Esophagus muscularis mucosa (tissue), 4 donors: Measurements from ENCODE around the gene TMEM117. TPM values are rescaled to one million over a fixed set of nuclear protein-coding genes. Genes with fewer than 3 reads are reported as not detected.
"Not testable (repeated sequence)": the region's sequence is repeated elsewhere in the genome, so short reads cannot be mapped to it uniquely, and the experiment has no call there.

ENCODE experiments used
- DNase-seq: peaks from one replicate; pipeline ENCODE4 v3.0.0-alpha.2; 2017; ENCODE audit errors: extremely low spot score
- H3K27ac ChIP-seq, 4 donors: fragments of 200-600 bp; sonication (generic); replicated peaks in 1 of 4; 1 replicate in 3 of 4; 2 replicates in 1 of 4; pipeline ENCODE4 v1.5.1; 2016 to 2019; ENCODE audit warnings: mild to moderate bottlenecking in 1 of 4
- H3K27me3 ChIP-seq, 4 donors: fragments of 200-600 bp; sonication (generic); one replicate each; pipeline versions ENCODE4 v1.5.1 to v1.6.0; 2016 to 2019
- H3K36me3 ChIP-seq, 4 donors: fragments of 200-600 bp; sonication (generic); one replicate each; pipeline ENCODE4 v1.5.1; 2016 to 2019
- H3K4me1 ChIP-seq, 4 donors: fragments of 200-600 bp; sonication (generic); one replicate each; pipeline ENCODE4 v1.5.1; 2016 to 2019
- H3K4me3 ChIP-seq, 4 donors: fragments of 200-600 bp; sonication (generic); 1 replicate in 2 of 4; 2 replicates in 2 of 4; pipeline ENCODE4 v1.5.1; 2016 to 2019; ENCODE audit warnings: mild to moderate bottlenecking in 4 of 4, moderate library complexity in 1 of 4
- H3K9me3 ChIP-seq, 4 donors: fragments of 200-600 bp; sonication (generic); 1 replicate in 3 of 4; 2 replicates in 1 of 4; pipeline ENCODE4 v1.5.1; 2016 to 2019
- CTCF ChIP-seq, 3 experiments: fragments of 200-600 bp in 2 of 3; fragments of 450-650 bp in 1 of 3; sonication (generic) in 2 of 3; IDR thresholded peaks; one replicate each; pipeline ENCODE4 v1.5.1; 2017 to 2019; ENCODE audit warnings: antibody characterized with exemption in 3 of 3, mild to moderate bottlenecking in 2 of 3, moderate library complexity in 1 of 3
- EP300 ChIP-seq: sonication (generic); formaldehyde crosslinking; IDR thresholded peaks from one replicate; pipeline ENCODE4 v1.6.1; 2017; ENCODE audit warnings: antibody characterized with exemption
- POLR2A ChIP-seq: fragments of 450-650 bp; IDR thresholded peaks from one replicate; pipeline ENCODE4 v1.6.1; 2017; ENCODE audit warnings: antibody characterized with exemption, moderate library complexity, mild to moderate bottlenecking, low read depth
- POLR2AphosphoS5 ChIP-seq, 2 donors: sonication (generic); formaldehyde crosslinking; IDR thresholded peaks; one replicate each; pipeline ENCODE4 v1.6.1; 2017; ENCODE audit warnings: antibody characterized with exemption in 2 of 2
- WGBS: methylation state at CpG from one replicate; pipeline ENCODE4 v1.1.5; 2018; 5-methylcytosine and 5-hydroxymethylcytosine counted together
- intact Hi-C: fragments of 100-400 bp; cut with DNase I; formaldehyde crosslinking; loops from one replicate; pipeline ENCODE4 v1.15.1; 2023
- total RNA-seq, 4 donors: library from RNA; depleted of rRNA; stranded (reverse); fragments of >200 nt; gene quantifications; one replicate each; pipeline versions ENCODE4 v1.1.0 to v1.2.1, GENCODE V29; 2016

The TMEM117 gene
- total RNA-seq, 4 donors from 2014 or later = 11.2 to 18.7 (median 12.8) TPM

DNA sequence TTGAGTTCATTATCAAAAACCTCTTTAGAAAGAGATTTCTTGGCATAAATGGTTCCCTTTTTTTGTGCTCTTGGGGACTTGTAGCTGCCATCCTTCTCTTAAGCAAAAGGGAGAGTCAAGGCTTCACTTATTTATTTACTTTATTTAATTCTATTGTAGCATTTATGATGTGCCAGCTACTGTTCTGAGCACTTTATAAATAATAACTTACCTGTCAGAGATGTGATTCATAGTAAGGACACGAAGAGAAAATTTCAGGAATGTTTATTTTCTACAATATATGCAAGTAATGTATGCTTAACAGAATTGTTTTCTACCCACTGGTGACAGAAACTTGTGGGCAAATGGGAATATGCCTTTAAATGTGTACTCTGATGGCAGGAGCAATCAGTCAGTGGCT is 33.3 kb downstream of the TMEM117 start:
- no peaks in the 10 kb centered on the region for H3K9me3 ChIP-seq
- intact Hi-C loops = no loop called here
- no peak overlapping the region for H3K4me3 ChIP-seq
- H3K36me3 ChIP-seq = peaks cover 0 to 6% (median 0%) of the 10 kb centered on the region in 4 donors
- 74% methylated on average over 1 of the region's 1 CpG for WGBS
- DNase-seq = no peak
- H3K27ac ChIP-seq = no peak overlapping the region
- peaks cover 0 to 6% (median 0%) of the 10 kb centered on the region in 4 donors for H3K4me1 ChIP-seq
- no peaks in the 10 kb centered on the region for H3K27me3 ChIP-seq
- TF ChIP-seq EP300 = no peak
- no peak for TF ChIP-seq CTCF (IDR thresholded peaks at IDR 0.05)
- TF ChIP-seq POLR2AphosphoS5 (IDR thresholded peaks at IDR 0.05) = no peak
- no peak for TF ChIP-seq POLR2A

DNA sequence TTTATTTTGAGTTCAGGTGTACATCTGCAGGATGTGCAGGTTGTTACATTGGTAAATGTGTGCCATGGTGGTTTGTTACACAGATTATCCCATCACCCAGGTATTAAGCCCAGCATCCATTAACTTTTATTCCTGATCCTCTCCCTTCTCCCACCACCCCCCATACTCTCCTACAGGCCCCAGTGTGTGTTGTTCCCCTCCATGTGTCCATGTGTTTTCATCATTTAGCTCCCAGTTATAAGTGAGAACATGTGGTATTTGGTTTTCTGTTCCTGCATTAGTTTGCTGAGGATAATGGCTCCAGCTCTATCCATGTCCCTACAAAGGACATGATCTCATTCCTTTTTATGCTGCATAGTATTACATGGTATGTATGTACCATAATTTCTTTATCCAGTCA is 33.9 kb downstream of the TMEM117 start:
- H3K27me3 ChIP-seq, H3K4me3 ChIP-seq, H3K36me3 ChIP-seq, intact Hi-C loops, H3K9me3 ChIP-seq, H3K4me1 ChIP-seq, DNase-seq, H3K27ac ChIP-seq: not testable (repeated sequence)

- 100% methylated on average over 2 of the region's 2 CpGs for WGBS
- H3K27ac ChIP-seq, intact Hi-C loops: not testable (repeated sequence)
These were observed 35.4 kb downstream of the TMEM117 start for GRCh38 chr12:43871258-43871657.

GRCh38 chr12:43872396-43872795 is 36.5 kb downstream of the TMEM117 start:
- no peak for DNase-seq
- no peaks in the 10 kb centered on the region for H3K9me3 ChIP-seq
- no peak overlapping the region for H3K27ac ChIP-seq
- H3K4me1 ChIP-seq = peaks cover 0 to 6% (median 0%) of the 10 kb centered on the region in 4 donors
- H3K4me3 ChIP-seq = no peak overlapping the region
- no peak for TF ChIP-seq EP300
- no peaks in the 10 kb centered on the region for H3K27me3 ChIP-seq
- WGBS = 90% methylated on average over 2 of the region's 2 CpGs
- H3K36me3 ChIP-seq = no peaks in the 10 kb centered on the region
- intact Hi-C loops = no loop called here

More at GRCh38 chr12:43871258-43871657, 35.4 kb downstream of the TMEM117 start:
- DNase-seq, H3K36me3 ChIP-seq, H3K4me3 ChIP-seq, H3K4me1 ChIP-seq, H3K9me3 ChIP-seq, H3K27me3 ChIP-seq: not testable (repeated sequence)

- H3K36me3 ChIP-seq = no peaks in the 10 kb centered on the region
- 80% methylated on average over 3 of the region's 3 CpGs for WGBS
- no peak overlapping the region for H3K27ac ChIP-seq
- intact Hi-C loops = loop anchor here (5.0 kb wide), 1 partner anchor 121 kb away; the partner anchor contains the start of genes IRAK4 and PUS7L
- no peak overlapping the region for H3K4me3 ChIP-seq
- H3K27me3 ChIP-seq = no peaks in the 10 kb centered on the region
- TF ChIP-seq EP300 = no peak
- TF ChIP-seq POLR2A = no peak
- TF ChIP-seq POLR2AphosphoS5 (IDR thresholded peaks at IDR 0.05) = no peak
- no peak for TF ChIP-seq CTCF (IDR thresholded peaks at IDR 0.05)
- no peaks in the 10 kb centered on the region for H3K9me3 ChIP-seq
- H3K4me1 ChIP-seq = no peaks in the 10 kb centered on the region
- DNase-seq = no peak
These were observed 42.2 kb downstream of the TMEM117 start for GRCh38 chr12:43878050-43878449.

DNA sequence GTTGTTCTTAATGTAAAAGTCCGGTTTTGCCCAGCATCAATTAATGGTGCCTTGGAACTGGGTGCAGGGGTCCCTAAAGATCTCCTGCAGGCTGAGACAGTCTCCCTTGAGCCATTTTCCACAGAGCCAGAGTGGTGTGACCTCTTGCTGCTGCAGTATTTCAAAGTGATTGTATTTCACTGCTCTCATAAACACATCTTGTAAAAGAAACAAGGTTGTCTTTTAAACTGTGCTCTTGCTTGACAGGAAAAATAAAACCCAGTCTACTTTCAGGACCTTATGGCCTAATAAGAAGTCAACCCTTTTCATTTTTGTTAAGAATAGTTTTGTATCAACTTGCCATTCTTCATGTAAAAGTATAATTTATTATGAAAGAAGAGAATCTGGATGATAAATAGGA is 44.7 kb downstream of the TMEM117 start:
- H3K36me3 ChIP-seq = no peaks in the 10 kb centered on the region
- intact Hi-C loops = loop anchor here (10.0 kb wide), 1 partner anchor 76 kb away; the partner anchor contains the start of gene TWF1
- H3K4me3 ChIP-seq = no peak overlapping the region
- H3K27ac ChIP-seq = no peak overlapping the region
- TF ChIP-seq POLR2A = no peak
- TF ChIP-seq POLR2AphosphoS5 (IDR thresholded peaks at IDR 0.05) = no peak
- TF ChIP-seq CTCF (IDR thresholded peaks at IDR 0.05) = no peak
- no peak for TF ChIP-seq EP300
- 58% methylated on average over 1 of the region's 1 CpG for WGBS
- no peaks in the 10 kb centered on the region for H3K9me3 ChIP-seq
- no peaks in the 10 kb centered on the region for H3K27me3 ChIP-seq
- no peak for DNase-seq
- H3K4me1 ChIP-seq = no peaks in the 10 kb centered on the region
